Measurements from ENCODE around the gene NOX1.
"Not testable (repeated sequence)": the region's sequence is repeated elsewhere in the genome, so short reads cannot be mapped to it uniquely, and the experiment has no call there.

The NOX1 gene

GRCh38 chrX:100797359-100797758 is 76.8 kb downstream of the NOX1 start:
- Histone ChIP-seq H3K9ac (ENCODE audit: low read length) (no peak overlapping the region), H3F3A (ENCODE audit: insufficient read depth) (no peaks in the 10 kb centered on the region), H2AFZ (ENCODE audit: low read depth, low read length, severe bottlenecking) (no peak overlapping the region), H3K36me3 (ENCODE audit: low read length) (no peaks in the 10 kb centered on the region), H4K20me1 (ENCODE audit: low read depth, low read length) (no peaks in the 10 kb centered on the region), H3K4me2 (ENCODE audit: low read depth, low read length, poor library complexity, severe bottlenecking) (no peak overlapping the region), H3K4me3 (ENCODE audit: insufficient read depth, low read length, poor library complexity, severe bottlenecking) (no peak overlapping the region), H3K9me2 (replicated peaks; ENCODE audit: insufficient read depth, low read length) (no peaks in the 10 kb centered on the region), H3K27me3 (ENCODE audit: low read length) (no peaks in the 10 kb centered on the region), H3K79me2 (ENCODE audit: insufficient read depth, low read length) (no peaks in the 10 kb centered on the region), H3K27ac (ENCODE audit: low read depth, low read length) (no peak overlapping the region), H3K9me3 (ENCODE audit: insufficient read depth, low read length) (no peaks in the 10 kb centered on the region)
- no peak for TF ChIP-seq CTCF (IDR thresholded peaks at IDR 0.05; ENCODE audit: insufficient read depth, low read length, poor library complexity, severe bottlenecking)
- TF ChIP-seq EZH2phosphoT487 (conservative IDR thresholded peaks at IDR 0.05; ENCODE audit: low read length), result no peak

- not testable (repeated sequence) for H3K4me2 ChIP-seq (ENCODE audit: low read depth, low read length, poor library complexity, severe bottlenecking); H3K4me3 ChIP-seq (ENCODE audit: insufficient read depth, low read length, poor library complexity, severe bottlenecking); H3K36me3 ChIP-seq (ENCODE audit: low read length); H3K27ac ChIP-seq (ENCODE audit: low read depth, low read length); H2AFZ ChIP-seq (ENCODE audit: low read depth, low read length, severe bottlenecking); H3K79me2 ChIP-seq (ENCODE audit: insufficient read depth, low read length); H3K9ac ChIP-seq (ENCODE audit: low read length); H3K27me3 ChIP-seq (ENCODE audit: low read length); H3K9me2 ChIP-seq (replicated peaks; ENCODE audit: insufficient read depth, low read length); H3F3A ChIP-seq (ENCODE audit: insufficient read depth); H4K20me1 ChIP-seq (ENCODE audit: low read depth, low read length); H3K9me3 ChIP-seq (ENCODE audit: insufficient read depth, low read length)
Measured at GRCh38 chrX:100796371-100796770, 77.8 kb downstream of the NOX1 start.

All from SU-DHL-6 (cell line).